Fibroblast of lung (primary cell): ENCODE data around the gene SLC25A5. TPM values are rescaled to one million over a fixed set of nuclear protein-coding genes. Genes with fewer than 3 reads are reported as not detected.

Experiments used
- DNase-seq, 2 donors: peaks; one replicate each; pipeline versions ENCODE4 v3.0.0 to v3.0.0-alpha.2; 2010; ENCODE audit warnings: low read depth in 2 of 2
- H2AFZ ChIP-seq: 2 replicates; pipeline ENCODE4 v1.5.1; 2012; ENCODE audit warnings: low read length, control low read depth, inconsistent platforms
- H3K27ac ChIP-seq: 2 replicates; pipeline ENCODE4 v1.5.1; 2011; ENCODE audit warnings: low read length, control low read depth; ENCODE audit not compliant: insufficient read depth
- H3K27me3 ChIP-seq: 2 replicates; pipeline ENCODE4 v1.5.1; 2011; ENCODE audit warnings: mild to moderate bottlenecking, low read length; ENCODE audit not compliant: control insufficient read depth, insufficient read depth
- H3K36me3 ChIP-seq: 2 replicates; pipeline ENCODE4 v1.5.1; 2011; ENCODE audit warnings: low read length; ENCODE audit not compliant: control insufficient read depth, insufficient read depth
- H3K4me1 ChIP-seq: 2 replicates; pipeline ENCODE4 v1.5.1; 2011; ENCODE audit warnings: low read length; ENCODE audit not compliant: control insufficient read depth, insufficient read depth; ENCODE audit errors: extremely low read depth
- H3K4me2 ChIP-seq: 2 replicates; pipeline ENCODE4 v1.5.1; 2011; ENCODE audit warnings: low read length, control low read depth; ENCODE audit not compliant: insufficient read depth; ENCODE audit errors: extremely low read depth
- H3K4me3 ChIP-seq, 4 experiments: fragments of 200-600 bp in 1 of 4; sonication (generic) in 1 of 4; replicated peaks in 1 of 4; 2 replicates each; pipeline ENCODE4 v1.5.1; 2011 to 2016; ENCODE audit warnings: low read length in 4 of 4, low read depth in 3 of 4, mild to moderate bottlenecking in 3 of 4, control low read depth in 2 of 4, inconsistent platforms in 1 of 4, mixed read lengths in 1 of 4; ENCODE audit not compliant: insufficient read depth in 1 of 4; ENCODE audit errors: control extremely low read depth in 1 of 4
- H3K79me2 ChIP-seq: 2 replicates; pipeline ENCODE4 v1.5.1; 2012; ENCODE audit warnings: mild to moderate bottlenecking, low read length, inconsistent platforms; ENCODE audit not compliant: control insufficient read depth, insufficient read depth
- H3K9ac ChIP-seq: 2 replicates; pipeline ENCODE4 v1.5.1; 2011; ENCODE audit warnings: mild to moderate bottlenecking, low read length, control low read depth; ENCODE audit not compliant: insufficient read depth
- H3K9me3 ChIP-seq: 2 replicates; pipeline ENCODE4 v1.5.1; 2012; ENCODE audit warnings: low read depth, low read length; ENCODE audit not compliant: control insufficient read depth, insufficient read depth
- H4K20me1 ChIP-seq: 2 replicates; pipeline ENCODE4 v1.5.1; 2011; ENCODE audit warnings: low read length; ENCODE audit not compliant: control insufficient read depth, insufficient read depth; ENCODE audit errors: extremely low read depth
- CTCF ChIP-seq, 2 donors: IDR thresholded peaks in 1 of 2; conservative IDR thresholded peaks in 1 of 2; 1 replicate in 1 of 2; 2 replicates in 1 of 2; pipeline ENCODE4 v1.5.1; 2011 to 2012; ENCODE audit warnings: low read length in 2 of 2, control low read depth in 1 of 2, inconsistent platforms in 1 of 2, low read depth in 1 of 2, mild to moderate bottlenecking in 1 of 2
- EZH2 ChIP-seq: IDR thresholded peaks from 2 replicates; pipeline ENCODE4 v1.5.1; 2012; ENCODE audit warnings: low read length, control low read depth, mild to moderate bottlenecking; ENCODE audit errors: missing control alignments
- polyA plus RNA-seq, 2 donors: library from polyadenylated mRNA; depleted of rRNA in 1 of 2; stranded (reverse) in 1 of 2; unstranded in 1 of 2; fragments of >200 nt; gene quantifications; 2 replicates each; pipeline ENCODE4 v1.2.1, GENCODE V29; 2011 to 2012; ENCODE audit warnings: missing spikeins in 1 of 2
- total RNA-seq: library from RNA; depleted of rRNA; stranded (reverse); fragments of >200 nt; gene quantifications from 2 replicates; pipeline ENCODE4 v1.2.1, GENCODE V29; 2014

The SLC25A5 gene
- total and polyA plus RNA-seq, 2 donors (not counting 1 experiment from before 2014, with no cell fraction given): 157 to 255 TPM

GRCh38 chrX:119478504-119478903 is 10.3 kb downstream of the SLC25A5 start:
- no peak overlapping the region for H3K4me3 ChIP-seq
- no peak for TF ChIP-seq CTCF (conservative IDR thresholded peaks at IDR 0.05 in 1 of 2, IDR thresholded peaks at IDR 0.05 in 1 of 2; ENCODE audit: low read depth in 1 of 2, low read length in 2 of 2)
- TF ChIP-seq EZH2: no peak
- H3K79me2 ChIP-seq: no peaks in the 10 kb centered on the region
- no peaks in the 10 kb centered on the region for H3K36me3 ChIP-seq
- H3K4me2 ChIP-seq: no peak overlapping the region
- no peak overlapping the region for H3K9ac ChIP-seq
- no peak overlapping the region for H3K27ac ChIP-seq
- no peaks in the 10 kb centered on the region for H3K9me3 ChIP-seq
- no peak for DNase-seq
- H4K20me1 ChIP-seq: no peaks in the 10 kb centered on the region
- no peaks in the 10 kb centered on the region for H3K4me1 ChIP-seq
- H2AFZ ChIP-seq: no peak overlapping the region
- H3K27me3 ChIP-seq: no peaks in the 10 kb centered on the region

GRCh38 chrX:119479845-119480244 is 11.6 kb downstream of the SLC25A5 start:
- H4K20me1 ChIP-seq: no peaks in the 10 kb centered on the region
- no peak overlapping the region for H3K4me3 ChIP-seq
- H3K9ac ChIP-seq: no peak overlapping the region
- no peak overlapping the region for H3K27ac ChIP-seq
- no peak overlapping the region for H3K4me2 ChIP-seq
- H3K9me3 ChIP-seq: no peaks in the 10 kb centered on the region
- H3K4me1 ChIP-seq: no peaks in the 10 kb centered on the region
- H3K36me3 ChIP-seq: no peaks in the 10 kb centered on the region
- H3K27me3 ChIP-seq: no peaks in the 10 kb centered on the region
- H3K79me2 ChIP-seq: no peaks in the 10 kb centered on the region
- DNase-seq: no peak
- no peak for TF ChIP-seq EZH2
- no peak for TF ChIP-seq CTCF (conservative IDR thresholded peaks at IDR 0.05 in 1 of 2, IDR thresholded peaks at IDR 0.05 in 1 of 2; ENCODE audit: low read depth in 1 of 2, low read length in 2 of 2)
- H2AFZ ChIP-seq: no peak overlapping the region

GRCh38 chrX:119481323-119481801 is 13.1 kb downstream of the SLC25A5 start:
- Histone ChIP-seq H3K79me2 (no peaks in the 10 kb centered on the region), H4K20me1 (no peaks in the 10 kb centered on the region), H3K4me3 (no peak overlapping the region), H3K9me3 (no peaks in the 10 kb centered on the region), H3K27ac (no peak overlapping the region), H2AFZ (no peak overlapping the region), H3K27me3 (no peaks in the 10 kb centered on the region), H3K4me1 (no peaks in the 10 kb centered on the region), H3K36me3 (no peaks in the 10 kb centered on the region), H3K9ac (no peak overlapping the region), H3K4me2 (no peak overlapping the region)
- TF ChIP-seq EZH2: no peak
- TF ChIP-seq CTCF (conservative IDR thresholded peaks at IDR 0.05 in 1 of 2, IDR thresholded peaks at IDR 0.05 in 1 of 2; ENCODE audit: low read depth in 1 of 2, low read length in 2 of 2): no peak
- no peak for DNase-seq
